ENCODE results near the gene DVL1. TPM values are rescaled to one million over a fixed set of nuclear protein-coding genes. Genes with fewer than 3 reads are reported as not detected.

The DVL1 gene
- total RNA-seq, 2 experiments from 2014 or later: 37.2 to 39.2 TPM

DNA sequence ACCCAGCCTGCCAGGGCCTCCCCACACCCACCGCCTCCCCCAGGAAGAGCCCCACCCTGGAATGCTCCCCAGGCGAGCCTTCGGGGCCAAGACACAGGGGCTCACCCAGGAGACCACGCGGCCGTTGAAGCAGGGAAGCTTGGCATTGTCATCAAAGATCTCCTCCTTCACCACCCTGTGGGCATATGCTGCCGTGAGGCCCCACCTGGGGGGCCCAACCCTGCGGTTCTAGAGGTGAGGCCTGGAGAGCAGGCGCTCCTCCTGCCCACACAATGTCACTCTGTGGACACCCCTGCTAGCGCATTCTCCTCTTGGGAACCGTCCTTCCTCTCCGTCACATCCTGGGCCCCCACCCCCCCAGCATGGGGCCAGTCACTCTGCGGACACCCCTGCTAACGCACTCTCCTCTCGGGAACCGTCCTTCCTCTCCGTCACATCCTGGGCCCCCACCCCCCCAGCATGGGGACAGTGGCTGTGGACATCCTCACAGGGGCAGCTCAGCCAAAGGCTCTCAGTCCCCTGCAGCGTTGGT is 6.6 kb downstream of the DVL1 start:
- Mint-ChIP-seq H3K36me3 (ENCODE audit: low read depth) (peaks cover 14% of the 10 kb centered on the region), H3K4me1 (ENCODE audit: low read depth) (peaks cover 21% of the 10 kb centered on the region), H3K27me3 (no peaks in the 10 kb centered on the region), H3K27ac (no peak overlapping the region), H3K9me3 (no peaks in the 10 kb centered on the region), H3K4me3 (no peak overlapping the region)
- ATAC-seq: no peak
- intact Hi-C loops (cut with micrococcal nuclease): no loop called here
- DNase-seq: no peak
- ChIA-PET CTCF (interaction anchor here (1.2 to 3.6 kb wide), 2 partner anchors 29 kb away, joined by 3 to 10 read pairs; no protein-coding TSS in a partner anchor), POLR2A (no interaction called here)
- TF ChIP-seq, protein P1, sequence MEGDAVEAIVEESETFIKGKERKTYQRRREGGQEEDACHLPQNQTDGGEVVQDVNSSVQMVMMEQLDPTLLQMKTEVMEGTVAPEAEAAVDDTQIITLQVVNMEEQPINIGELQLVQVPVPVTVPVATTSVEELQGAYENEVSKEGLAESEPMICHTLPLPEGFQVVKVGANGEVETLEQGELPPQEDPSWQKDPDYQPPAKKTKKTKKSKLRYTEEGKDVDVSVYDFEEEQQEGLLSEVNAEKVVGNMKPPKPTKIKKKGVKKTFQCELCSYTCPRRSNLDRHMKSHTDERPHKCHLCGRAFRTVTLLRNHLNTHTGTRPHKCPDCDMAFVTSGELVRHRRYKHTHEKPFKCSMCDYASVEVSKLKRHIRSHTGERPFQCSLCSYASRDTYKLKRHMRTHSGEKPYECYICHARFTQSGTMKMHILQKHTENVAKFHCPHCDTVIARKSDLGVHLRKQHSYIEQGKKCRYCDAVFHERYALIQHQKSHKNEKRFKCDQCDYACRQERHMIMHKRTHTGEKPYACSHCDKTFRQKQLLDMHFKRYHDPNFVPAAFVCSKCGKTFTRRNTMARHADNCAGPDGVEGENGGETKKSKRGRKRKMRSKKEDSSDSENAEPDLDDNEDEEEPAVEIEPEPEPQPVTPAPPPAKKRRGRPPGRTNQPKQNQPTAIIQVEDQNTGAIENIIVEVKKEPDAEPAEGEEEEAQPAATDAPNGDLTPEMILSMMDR (IDR thresholded peaks at IDR 0.05): no peak

DNA sequence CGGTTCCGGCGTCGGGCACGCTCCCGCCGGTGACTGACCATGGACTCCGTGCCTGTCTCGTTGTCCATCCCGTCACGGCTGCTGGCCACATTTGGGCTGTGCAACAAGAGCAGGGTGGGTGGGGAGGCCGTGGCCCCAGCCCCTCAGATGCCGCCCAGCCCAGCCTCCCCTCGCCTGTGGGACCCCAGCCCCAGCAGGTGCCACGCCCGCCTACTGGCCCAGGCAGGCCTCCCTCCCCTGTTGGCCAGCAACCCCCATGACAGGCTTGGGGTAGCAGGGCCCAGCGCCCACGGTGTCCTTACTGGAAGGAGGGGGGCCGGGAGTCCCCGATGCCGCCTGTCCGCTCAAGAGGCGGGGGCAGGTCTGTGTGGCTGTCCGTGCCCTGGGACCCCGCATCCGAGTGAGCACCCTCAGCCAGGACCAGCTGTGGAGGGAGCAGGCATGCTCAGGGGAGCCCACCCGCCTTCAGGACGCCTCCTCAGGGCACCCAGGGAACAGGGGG is 7.1 kb downstream of the DVL1 start:
- Mint-ChIP-seq H3K9me3 (no peaks in the 10 kb centered on the region), H3K27ac (no peak overlapping the region), H3K36me3 (ENCODE audit: low read depth) (peaks cover 16% of the 10 kb centered on the region), H3K27me3 (no peaks in the 10 kb centered on the region), H3K4me3 (no peak overlapping the region), H3K4me1 (ENCODE audit: low read depth) (peaks cover 16% of the 10 kb centered on the region)
- intact Hi-C loops (cut with micrococcal nuclease): no loop called here
- no peak for DNase-seq
- TF ChIP-seq, protein P1 (IDR thresholded peaks at IDR 0.05): no peak
- CTCF ChIA-PET: interaction anchor here (1.2 kb wide), 1 partner anchor 30 kb away, joined by 3 read pairs; no protein-coding TSS in a partner anchor
- POLR2A ChIA-PET: no interaction called here
- no peak for ATAC-seq

DNA sequence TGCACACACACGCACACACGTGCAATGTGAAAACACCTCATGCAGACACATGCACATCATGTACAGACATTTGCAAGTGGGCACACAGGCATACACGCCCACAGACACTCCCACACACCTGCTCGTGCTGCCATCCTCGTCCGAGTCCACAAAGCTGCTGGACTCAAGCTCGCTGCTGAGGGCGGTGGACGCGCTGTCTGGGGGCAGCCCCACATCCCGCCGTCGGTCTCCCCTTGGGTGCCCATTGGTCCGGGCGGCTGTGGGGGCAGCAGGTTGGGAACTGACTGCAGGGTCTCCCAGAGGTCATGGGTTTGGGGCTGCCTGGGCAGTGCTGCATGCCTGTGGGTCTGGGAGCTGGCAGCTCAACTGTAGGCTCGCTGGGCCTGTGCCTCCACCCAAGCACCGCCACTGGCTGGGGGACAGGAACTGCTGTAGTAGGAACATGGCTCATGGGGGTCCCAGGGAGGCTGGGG is 7.6 kb downstream of the DVL1 start:
- intact Hi-C loops (cut with micrococcal nuclease): no loop called here
- H3K36me3 Mint-ChIP-seq (ENCODE audit: low read depth): peaks cover 16% of the 10 kb centered on the region
- no peaks in the 10 kb centered on the region for H3K9me3 Mint-ChIP-seq
- H3K4me1 Mint-ChIP-seq (ENCODE audit: low read depth): peaks cover 10% of the 10 kb centered on the region
- no peak for ATAC-seq
- H3K27ac Mint-ChIP-seq: no peak overlapping the region
- CTCF ChIA-PET: interaction anchor here (1.2 kb wide), 1 partner anchor 31 kb away, joined by 3 read pairs; no protein-coding TSS in a partner anchor
- TF ChIP-seq, protein P1 (IDR thresholded peaks at IDR 0.05): no peak
- no peak for DNase-seq
- no peak overlapping the region for H3K4me3 Mint-ChIP-seq
- H3K27me3 Mint-ChIP-seq: no peaks in the 10 kb centered on the region
- POLR2A ChIA-PET: interaction anchor here (0.8 kb wide), 1 partner anchor 29 kb away, joined by 3 read pairs; no protein-coding TSS in a partner anchor

DNA sequence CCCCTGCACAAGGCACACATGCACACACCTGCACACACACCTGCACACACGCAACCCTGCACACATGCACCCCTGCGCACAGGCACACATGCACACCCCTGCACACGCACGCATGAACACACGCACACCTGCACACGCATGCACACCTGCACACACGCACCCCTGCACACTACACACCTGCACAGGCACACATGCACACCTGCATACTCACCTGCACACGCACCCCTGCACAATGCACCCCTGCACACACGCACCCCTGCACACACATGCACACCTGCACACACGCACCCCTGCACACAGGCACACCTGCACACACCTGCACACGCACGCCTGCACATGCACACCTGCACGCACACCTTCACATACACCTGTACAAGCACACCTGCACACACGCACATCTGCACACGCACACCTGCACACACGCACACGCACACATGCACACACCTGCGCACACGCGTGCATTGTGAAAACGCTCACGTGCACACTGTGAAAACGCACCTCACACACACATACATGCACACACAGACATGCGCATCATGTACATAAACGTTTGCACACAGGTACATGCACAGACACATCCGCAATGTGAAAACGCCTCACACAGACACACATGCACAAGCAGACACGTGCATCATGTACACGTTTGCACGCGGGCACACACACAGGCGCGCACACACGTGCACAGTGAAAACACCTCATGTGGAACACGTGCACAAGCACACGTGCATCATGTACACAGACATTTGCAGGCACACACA is 8.2 kb downstream of the DVL1 start:
- H3K4me1 Mint-ChIP-seq (ENCODE audit: low read depth): peaks cover 7% of the 10 kb centered on the region
- ChIA-PET CTCF (interaction anchor here (1.2 kb wide), 1 partner anchor 31 kb away, joined by 3 read pairs; no protein-coding TSS in a partner anchor), POLR2A (interaction anchor here (0.8 kb wide), 1 partner anchor 29 kb away, joined by 3 read pairs; no protein-coding TSS in a partner anchor)
- intact Hi-C loops (cut with micrococcal nuclease): no loop called here
- no peak overlapping the region for H3K4me3 Mint-ChIP-seq
- H3K27ac Mint-ChIP-seq: no peak overlapping the region
- ATAC-seq (no peak), DNase-seq (no peak)
- TF ChIP-seq, protein P1 (IDR thresholded peaks at IDR 0.05): no peak
- H3K36me3 Mint-ChIP-seq (ENCODE audit: low read depth): peaks cover 16% of the 10 kb centered on the region
- H3K9me3 Mint-ChIP-seq: no peaks in the 10 kb centered on the region
- no peaks in the 10 kb centered on the region for H3K27me3 Mint-ChIP-seq

DNA sequence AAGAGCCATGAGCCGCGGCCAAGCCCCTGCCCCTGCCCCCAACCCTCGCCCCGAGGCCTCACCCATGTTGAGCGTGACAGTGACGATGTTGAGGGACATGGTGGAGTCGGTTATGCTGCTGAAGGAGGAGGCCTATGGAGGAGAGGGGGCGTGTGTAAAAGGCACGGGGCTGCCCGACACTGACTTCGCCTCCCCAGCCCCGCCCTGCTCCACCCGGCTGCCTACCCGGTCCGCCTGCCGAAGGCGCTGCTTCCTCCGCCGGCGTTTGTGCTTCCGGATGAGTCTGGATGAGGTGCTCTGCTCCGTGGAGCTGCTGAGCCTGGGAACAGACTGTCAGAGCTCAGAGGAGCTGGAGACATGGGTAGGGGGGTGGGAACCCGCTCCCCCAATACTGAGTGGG is 9.0 kb downstream of the DVL1 start:
- H3K4me3 Mint-ChIP-seq: no peak overlapping the region
- no peak for ATAC-seq
- H3K4me1 Mint-ChIP-seq (ENCODE audit: low read depth): peaks cover 6% of the 10 kb centered on the region
- H3K9me3 Mint-ChIP-seq: no peaks in the 10 kb centered on the region
- DNase-seq: no peak
- CTCF ChIA-PET: no interaction called here
- peaks cover 16% of the 10 kb centered on the region for H3K36me3 Mint-ChIP-seq (ENCODE audit: low read depth)
- no peaks in the 10 kb centered on the region for H3K27me3 Mint-ChIP-seq
- TF ChIP-seq, protein P1 (IDR thresholded peaks at IDR 0.05): no peak
- POLR2A ChIA-PET: no interaction called here
- intact Hi-C loops (cut with micrococcal nuclease): no loop called here
- H3K27ac Mint-ChIP-seq: no peak overlapping the region
